ENCODE data around the gene AMPH.

DNA sequence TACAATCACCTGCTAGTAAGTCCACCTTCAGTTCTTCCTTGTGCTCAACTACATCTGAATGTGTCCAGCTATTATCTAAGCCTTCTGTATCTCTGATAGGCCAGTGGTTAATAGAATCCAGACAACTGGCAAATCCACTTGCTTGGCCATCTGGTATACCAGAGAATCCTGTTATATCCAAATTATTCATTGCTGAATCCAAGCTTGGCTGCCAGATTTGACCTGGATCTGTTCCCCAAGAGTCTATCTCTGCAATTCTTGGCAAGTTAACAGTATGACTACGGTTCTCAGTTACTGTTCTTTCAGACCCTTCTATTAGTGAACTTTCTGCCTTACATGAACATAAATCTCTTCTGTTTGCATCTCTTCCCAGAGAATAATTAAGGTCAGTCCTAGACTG lies 203.1 kb downstream of the AMPH start:
- TF ChIP-seq, protein P1, sequence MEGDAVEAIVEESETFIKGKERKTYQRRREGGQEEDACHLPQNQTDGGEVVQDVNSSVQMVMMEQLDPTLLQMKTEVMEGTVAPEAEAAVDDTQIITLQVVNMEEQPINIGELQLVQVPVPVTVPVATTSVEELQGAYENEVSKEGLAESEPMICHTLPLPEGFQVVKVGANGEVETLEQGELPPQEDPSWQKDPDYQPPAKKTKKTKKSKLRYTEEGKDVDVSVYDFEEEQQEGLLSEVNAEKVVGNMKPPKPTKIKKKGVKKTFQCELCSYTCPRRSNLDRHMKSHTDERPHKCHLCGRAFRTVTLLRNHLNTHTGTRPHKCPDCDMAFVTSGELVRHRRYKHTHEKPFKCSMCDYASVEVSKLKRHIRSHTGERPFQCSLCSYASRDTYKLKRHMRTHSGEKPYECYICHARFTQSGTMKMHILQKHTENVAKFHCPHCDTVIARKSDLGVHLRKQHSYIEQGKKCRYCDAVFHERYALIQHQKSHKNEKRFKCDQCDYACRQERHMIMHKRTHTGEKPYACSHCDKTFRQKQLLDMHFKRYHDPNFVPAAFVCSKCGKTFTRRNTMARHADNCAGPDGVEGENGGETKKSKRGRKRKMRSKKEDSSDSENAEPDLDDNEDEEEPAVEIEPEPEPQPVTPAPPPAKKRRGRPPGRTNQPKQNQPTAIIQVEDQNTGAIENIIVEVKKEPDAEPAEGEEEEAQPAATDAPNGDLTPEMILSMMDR (IDR thresholded peaks at IDR 0.05): no peak
- no peak for TF ChIP-seq POLR2A (IDR thresholded peaks at IDR 0.05)

All from testis (tissue), 2 donors.